Measurements from ENCODE around the gene ZP1. TPM values are rescaled to one million over a fixed set of nuclear protein-coding genes. Genes with fewer than 3 reads are reported as not detected.

The ZP1 gene
- total RNA-seq, 3 donors from 2014 or later (not counting 1 experiment from before 2014, with no cell fraction given): 0.35 TPM; not detected in 2

- ATAC-seq (no peak), DNase-seq (no peak)
- TF ChIP-seq CTCF (IDR thresholded peaks at IDR 0.05): no peak
- peaks cover 0 to 11% of the 10 kb centered on the region in 2 donors for H3K4me1 Mint-ChIP-seq
- no peaks in the 10 kb centered on the region for H3K9me3 Mint-ChIP-seq
- Histone ChIP-seq H3K9me3 (ENCODE audit: control insufficient read depth, insufficient read depth, low read length) (no peaks in the 10 kb centered on the region), H3K4me1 (ENCODE audit: control insufficient read depth, insufficient read depth, low read length) (peaks cover under 1% of the 10 kb centered on the region), H3K4me3 (ENCODE audit: low read length) (no peak overlapping the region), H3K27ac (ENCODE audit: low read length) (no peak overlapping the region), H3K36me3 (ENCODE audit: control insufficient read depth, insufficient read depth, low read length) (peaks cover 28% of the 10 kb centered on the region), H3K27me3 (ENCODE audit: control insufficient read depth, insufficient read depth, low read length) (no peaks in the 10 kb centered on the region)
- intact Hi-C loops (cut with micrococcal nuclease): no loop called here
- H3K36me3 Mint-ChIP-seq: no peaks in the 10 kb centered on the region
- H3K27ac Mint-ChIP-seq: no peak overlapping the region
- WGBS (ENCODE audit: insufficient coverage): 95% methylated on average over 68 of the region's 68 CpGs
- no peaks in the 10 kb centered on the region for H3K27me3 Mint-ChIP-seq (ENCODE audit: low read depth in 2 of 2)
- H3K4me3 Mint-ChIP-seq: no peak overlapping the region
These were observed 14.1 kb upstream of the ZP1 start for GRCh38 chr11:60852982-60853950.

GRCh38 chr11:60854140-60854846 lies 13.0 kb upstream of the ZP1 start:
- DNase-seq: no peak
- TF ChIP-seq CTCF (IDR thresholded peaks at IDR 0.05): no peak
- Histone ChIP-seq H3K4me3 (ENCODE audit: low read length) (no peak overlapping the region), H3K9me3 (ENCODE audit: control insufficient read depth, insufficient read depth, low read length) (no peaks in the 10 kb centered on the region), H3K27ac (ENCODE audit: low read length) (no peak overlapping the region), H3K36me3 (ENCODE audit: control insufficient read depth, insufficient read depth, low read length) (peaks cover 18% of the 10 kb centered on the region), H3K4me1 (ENCODE audit: control insufficient read depth, insufficient read depth, low read length) (peaks cover 9% of the 10 kb centered on the region), H3K27me3 (ENCODE audit: control insufficient read depth, insufficient read depth, low read length) (no peaks in the 10 kb centered on the region)
- intact Hi-C loops (cut with micrococcal nuclease): no loop called here
- no peak for ATAC-seq
- Mint-ChIP-seq H3K27ac (no peak overlapping the region), H3K9me3 (no peaks in the 10 kb centered on the region), H3K4me3 (no peak overlapping the region), H3K36me3 (no peaks in the 10 kb centered on the region), H3K4me1 (peaks cover 0 to 10% of the 10 kb centered on the region in 2 donors), H3K27me3 (ENCODE audit: low read depth in 2 of 2) (no peaks in the 10 kb centered on the region)
- 43% methylated on average over 7 of the region's 8 CpGs for WGBS (ENCODE audit: insufficient coverage)

GRCh38 chr11:60854847-60855725 lies 12.3 kb upstream of the ZP1 start:
- no peak overlapping the region for H3K4me3 Mint-ChIP-seq

More at GRCh38 chr11:60854847-60855725, 12.3 kb upstream of the ZP1 start:
- TF ChIP-seq CTCF (IDR thresholded peaks at IDR 0.05): no peak
- DNase-seq (no peak), ATAC-seq (no peak)
- no peaks in the 10 kb centered on the region for H3K9me3 Mint-ChIP-seq
- H3K27ac Mint-ChIP-seq: no peak overlapping the region
- H3K27me3 Mint-ChIP-seq (ENCODE audit: low read depth in 2 of 2): no peaks in the 10 kb centered on the region
- Histone ChIP-seq H3K4me3 (ENCODE audit: low read length) (no peak overlapping the region), H3K4me1 (ENCODE audit: control insufficient read depth, insufficient read depth, low read length) (peaks cover 9% of the 10 kb centered on the region), H3K27ac (ENCODE audit: low read length) (no peak overlapping the region), H3K9me3 (ENCODE audit: control insufficient read depth, insufficient read depth, low read length) (no peaks in the 10 kb centered on the region), H3K36me3 (ENCODE audit: control insufficient read depth, insufficient read depth, low read length) (peaks cover 10% of the 10 kb centered on the region), H3K27me3 (ENCODE audit: control insufficient read depth, insufficient read depth, low read length) (no peaks in the 10 kb centered on the region)
- peaks cover 0 to 10% of the 10 kb centered on the region in 2 donors for H3K4me1 Mint-ChIP-seq
- no peaks in the 10 kb centered on the region for H3K36me3 Mint-ChIP-seq
- WGBS (ENCODE audit: insufficient coverage): 72% methylated on average over 5 of the region's 8 CpGs
- intact Hi-C loops (cut with micrococcal nuclease): no loop called here

All from natural killer cell (primary cell).